Esophagus squamous epithelium (tissue), 5 donors: ENCODE measurements around the gene NAALAD2. TPM values are rescaled to one million over a fixed set of nuclear protein-coding genes. Genes with fewer than 3 reads are reported as not detected.

Experiments
- DNase-seq: peaks from one replicate; lab custom pipeline; 2025; lab: John Stamatoyannopoulos, UW
- H3K27ac ChIP-seq, 4 donors: fragments of 200-600 bp; sonication (generic); one replicate each; pipeline ENCODE4 v1.5.1; 2016 to 2019; ENCODE audit warnings: mild to moderate bottlenecking in 1 of 4
- H3K27me3 ChIP-seq, 4 donors: fragments of 200-600 bp; sonication (generic); 1 replicate in 3 of 4; 2 replicates in 1 of 4; pipeline versions ENCODE4 v1.5.1 to v1.6.0; 2017 to 2021; ENCODE audit warnings: antibody characterized with exemption in 1 of 4
- H3K36me3 ChIP-seq, 3 donors: fragments of 200-600 bp; sonication (generic); one replicate each; pipeline ENCODE4 v1.5.1; 2016 to 2019
- H3K4me1 ChIP-seq, 3 donors: fragments of 200-600 bp; sonication (generic); one replicate each; pipeline ENCODE4 v1.5.1; 2017 to 2019
- H3K4me3 ChIP-seq, 4 donors: fragments of 200-600 bp; sonication (generic); 1 replicate in 3 of 4; 2 replicates in 1 of 4; pipeline ENCODE4 v1.5.1; 2016 to 2019; ENCODE audit warnings: mild to moderate bottlenecking in 2 of 4, moderate library complexity in 1 of 4
- H3K9me3 ChIP-seq, 3 donors: fragments of 200-600 bp; sonication (generic); one replicate each; pipeline ENCODE4 v1.5.1; 2016 to 2019
- CTCF ChIP-seq, 6 experiments: fragments of 450-650 bp in 4 of 6; fragments of 200-600 bp in 2 of 6; sonication (generic) in 2 of 6; IDR thresholded peaks; one replicate each; pipeline ENCODE4 v1.5.1; 2016 to 2019; ENCODE audit warnings: antibody characterized with exemption in 6 of 6, mild to moderate bottlenecking in 4 of 6, moderate library complexity in 4 of 6
- POLR2A ChIP-seq, 4 donors: fragments of 450-650 bp; IDR thresholded peaks; one replicate each; pipeline ENCODE4 v1.6.1; 2017; ENCODE audit warnings: antibody characterized with exemption in 4 of 4, mild to moderate bottlenecking in 4 of 4, moderate library complexity in 3 of 4
- WGBS, 2 donors: methylation state at CpG; one replicate each; pipeline ENCODE4 v1.1.5; 2018; 5-methylcytosine and 5-hydroxymethylcytosine counted together
- intact Hi-C: fragments of 100-400 bp; cut with DNase I; formaldehyde crosslinking; loops from one replicate; pipeline ENCODE4 v1.15.0; 2022
- small RNA-seq, 4 donors: library from RNA; depleted of rRNA; stranded (forward); fragments of <200 nt; gene quantifications; one replicate each; pipeline ENCODE3, GENCODE V24; 2016
- total RNA-seq, 4 donors: library from RNA; depleted of rRNA; stranded (reverse); fragments of >200 nt; gene quantifications; one replicate each; pipeline ENCODE4 v1.1.0, GENCODE V29; 2016
- donor health status: DM: yes; HTN: yes; CAD: no.

Gene NAALAD2
- total RNA-seq, 4 donors from 2014 or later: 0.44 to 1.1 (median 0.76) TPM; not detected in 1

- Histone ChIP-seq H3K4me1 (no peaks in the 10 kb centered on the region), H3K27ac (no peak overlapping the region), H3K27me3 (peaks cover 0 to 3% (median 0%) of the 10 kb centered on the region in 4 donors), H3K4me3 (no peak overlapping the region), H3K9me3 (no peaks in the 10 kb centered on the region), H3K36me3 (no peaks in the 10 kb centered on the region)
- intact Hi-C loops: no loop called here
- no peak for TF ChIP-seq CTCF (IDR thresholded peaks at IDR 0.05)
- TF ChIP-seq POLR2A (IDR thresholded peaks at IDR 0.05): no peak
- 87 to 90% methylated on average over 3 to 4 of the region's 4 CpGs for WGBS, 2 donors
- no peak for DNase-seq
Measured at GRCh38 chr11:90241414-90241813, 107.0 kb downstream of the NAALAD2 start.

Small RNAs within 50 kb of the gene (small RNA-seq; reads per million reads assigned to genes)
- 0 reads per million in 4 donors for gene RF00275

Other genes starting within 250 kb of the NAALAD2 start
- not detected for gene TRIM49D1, start 212.4 kb upstream of the NAALAD2 start, total RNA-seq
- gene TRIM49D2, start 210.6 kb upstream of the NAALAD2 start, total RNA-seq: not detected
- gene TRIM64, start 168.6 kb upstream of the NAALAD2 start, total RNA-seq: not detected
- not detected for gene TRIM49C, start 103.6 kb upstream of the NAALAD2 start, total RNA-seq
- not detected for gene UBTFL1, start 48.7 kb upstream of the NAALAD2 start, total RNA-seq
- 10 to 100 TPM; 23.1 to 64.8 (median 36.5) TPM for gene CHORDC1, start 88.4 kb downstream of the NAALAD2 start, total RNA-seq